Measurements from ENCODE around the gene CCIN.
A peak's percentile ranks its signal among the peaks of the same experiment; 100 is the strongest.
"Not testable (repeated sequence)": the region's sequence is repeated elsewhere in the genome, so short reads cannot be mapped to it uniquely, and the experiment has no call there.

CCIN gene

GRCh38 chr9:36169166-36169565, at the start of gene CCIN:
Gene CCIN (plus strand): TSS chr9:36169388. CDS start chr9:36169503, 115 bp downstream.
- no peak for DNase-seq

- DNase-seq: no peak
Measured at GRCh38 chr9:36119476-36119875, 49.7 kb upstream of the CCIN start.

- DNase-seq: no peak
Measured at GRCh38 chr9:36120705-36121104, 48.5 kb upstream of the CCIN start.

GRCh38 chr9:36121971-36122370, 47.2 kb upstream of the CCIN start:
- no peak for DNase-seq

- DNase-seq: no peak
Measured at GRCh38 chr9:36123515-36123914, 45.7 kb upstream of the CCIN start.

GRCh38 chr9:36125062-36125855, 43.9 kb upstream of the CCIN start:
- no peak for DNase-seq

- DNase-seq: no peak
Measured at GRCh38 chr9:36126016-36126730, 43.0 kb upstream of the CCIN start.

- no peak for DNase-seq
Measured at GRCh38 chr9:36127652-36128244, 41.4 kb upstream of the CCIN start.

GRCh38 chr9:36128349-36128748, 40.8 kb upstream of the CCIN start:
- no peak for DNase-seq

- DNase-seq: no peak
Measured at GRCh38 chr9:36129139-36129538, 40.0 kb upstream of the CCIN start.

- not testable (repeated sequence) for DNase-seq
Measured at GRCh38 chr9:36131666-36132065, 37.5 kb upstream of the CCIN start.

- no peak for DNase-seq
Measured at GRCh38 chr9:36132086-36132485, 37.1 kb upstream of the CCIN start.

- DNase-seq: no peak
Measured at GRCh38 chr9:36134761-36135505, 34.3 kb upstream of the CCIN start.

- no peak for DNase-seq
Measured at GRCh38 chr9:36135741-36136271, 33.4 kb upstream of the CCIN start.

GRCh38 chr9:36136272-36136893, 32.8 kb upstream of the CCIN start, which contains the start of gene GLIPR2:
Gene GLIPR2 (plus strand): TSS chr9:36136733. CDS start chr9:36136779, 46 bp downstream.
- DNase-seq: peak; percentile 30

GRCh38 chr9:36136894-36137391, 32.2 kb upstream of the CCIN start:
- DNase-seq: peak; percentile 12

- DNase-seq: peak; percentile 20
Measured at GRCh38 chr9:36137392-36138004, 31.7 kb upstream of the CCIN start.

- DNase-seq: no peak
Measured at GRCh38 chr9:36138496-36138895, 30.7 kb upstream of the CCIN start.

- no peak for DNase-seq
Measured at GRCh38 chr9:36138901-36139300, 30.3 kb upstream of the CCIN start.

- no peak for DNase-seq
Measured at GRCh38 chr9:36140086-36141084, 28.8 kb upstream of the CCIN start.
